GM18498 (cell line): ENCODE data around the gene TRIM50.
"Not testable (repeated sequence)": the region's sequence is repeated elsewhere in the genome, so short reads cannot be mapped to it uniquely, and the experiment has no call there.

Source experiments
- ATAC-seq: cut with Tn5 transposase; IDR thresholded peaks from one replicate; pipeline ENCODE4 v1.9.1; 2021; ENCODE audit warnings: mild to moderate bottlenecking, moderate library complexity; ENCODE audit not compliant: unreplicated experiment

The TRIM50 gene

GRCh38 chr7:73316521-73316920, 11.4 kb downstream of the TRIM50 start:
- ATAC-seq, result no peak

GRCh38 chr7:73314271-73314670, 13.6 kb downstream of the TRIM50 start:
- no peak for ATAC-seq

- no peak for ATAC-seq
Observed at GRCh38 chr7:73313521-73313906, 14.4 kb downstream of the TRIM50 start.

GRCh38 chr7:73312831-73313520, 14.9 kb downstream of the TRIM50 start:
- no peak for ATAC-seq

- not testable (repeated sequence) for ATAC-seq
Observed at GRCh38 chr7:73311421-73311820, 16.5 kb downstream of the TRIM50 start.

- ATAC-seq, result peak; percentile 89
Observed at GRCh38 chr7:73308665-73309214, 19.1 kb downstream of the TRIM50 start, which contains the start of gene NSUN5. Gene NSUN5 (minus strand): TSS chr7:73308826. CDS start chr7:73308790, 36 bp downstream.

- ATAC-seq, result peak; percentile 49
Observed at GRCh38 chr7:73308074-73308664, 19.7 kb downstream of the TRIM50 start.

GRCh38 chr7:73307436-73307835, 20.4 kb downstream of the TRIM50 start:
- ATAC-seq, result no peak

GRCh38 chr7:73304612-73305387, 23.1 kb downstream of the TRIM50 start:
- not testable (repeated sequence) for ATAC-seq

- no peak for ATAC-seq
Observed at GRCh38 chr7:73304071-73304470, 23.8 kb downstream of the TRIM50 start.

- no peak for ATAC-seq
Observed at GRCh38 chr7:73303546-73303945, 24.3 kb downstream of the TRIM50 start.

GRCh38 chr7:73302846-73303245, 25.0 kb downstream of the TRIM50 start:
- not testable (repeated sequence) for ATAC-seq

GRCh38 chr7:73301108-73301507, 26.8 kb downstream of the TRIM50 start:
- ATAC-seq, result not testable (repeated sequence)

GRCh38 chr7:73299812-73300211, 28.1 kb downstream of the TRIM50 start:
- not testable (repeated sequence) for ATAC-seq

- not testable (repeated sequence) for ATAC-seq
Observed at GRCh38 chr7:73297706-73298105, 30.2 kb downstream of the TRIM50 start.

GRCh38 chr7:73297235-73297634, 30.6 kb downstream of the TRIM50 start:
- not testable (repeated sequence) for ATAC-seq

GRCh38 chr7:73277210-73277609, 50.7 kb downstream of the TRIM50 start:
- ATAC-seq, result not testable (repeated sequence)

GRCh38 chr7:73267813-73268212, 60.1 kb downstream of the TRIM50 start:
- ATAC-seq, result not testable (repeated sequence)

GRCh38 chr7:73266719-73267368, 61.0 kb downstream of the TRIM50 start:
- ATAC-seq, result peak; percentile 78
